Stimulated activated CD4-positive, alpha-beta T cell treated with anti-CD3 and anti-CD28 coated beads, Interleukin-12 subunit alpha, Interleukin-12 subunit beta, amount 100 ng/mL, for 4 hours (primary cell): ENCODE results near the gene ST3GAL5.
"Not testable (repeated sequence)": the region's sequence is repeated elsewhere in the genome, so short reads cannot be mapped to it uniquely, and the experiment has no call there.

Experiments
- DNase-seq: peaks from one replicate; pipeline ENCODE4 v3.0.0-alpha.2; 2020

ST3GAL5 gene

GRCh38 chr2:85892216-85892944, 3.6 kb upstream of the ST3GAL5 start:
- no peak for DNase-seq

- no peak for DNase-seq
Measured at GRCh38 chr2:85890522-85891176, 1.9 kb upstream of the ST3GAL5 start.

GRCh38 chr2:85889627-85890281, 964 bp upstream of the ST3GAL5 start:
- no peak for DNase-seq

GRCh38 chr2:85888020-85888683, 638 bp downstream of the ST3GAL5 start:
- peak; percentile 15 for DNase-seq

GRCh38 chr2:85887566-85888019, 1.2 kb downstream of the ST3GAL5 start:
- DNase-seq: peak; percentile 34

- peak; percentile 54 for DNase-seq
Measured at GRCh38 chr2:85886590-85886989, 2.2 kb downstream of the ST3GAL5 start.

GRCh38 chr2:85886141-85886540, 2.6 kb downstream of the ST3GAL5 start:
- DNase-seq: no peak

GRCh38 chr2:85881781-85882180, 7.0 kb downstream of the ST3GAL5 start:
- DNase-seq: not testable (repeated sequence)

- not testable (repeated sequence) for DNase-seq
Measured at GRCh38 chr2:85880716-85881328, 8.0 kb downstream of the ST3GAL5 start.

GRCh38 chr2:85878719-85879370, 9.9 kb downstream of the ST3GAL5 start:
- DNase-seq: no peak

- no peak for DNase-seq
Measured at GRCh38 chr2:85875350-85876050, 13.3 kb downstream of the ST3GAL5 start.

GRCh38 chr2:85873679-85874078, 15.1 kb downstream of the ST3GAL5 start:
- no peak for DNase-seq

- no peak for DNase-seq
Measured at GRCh38 chr2:85872536-85873161, 16.1 kb downstream of the ST3GAL5 start.

GRCh38 chr2:85871494-85872164, 17.2 kb downstream of the ST3GAL5 start:
- DNase-seq: no peak

GRCh38 chr2:85868822-85869221, 20.0 kb downstream of the ST3GAL5 start:
- DNase-seq: no peak

GRCh38 chr2:85867556-85868292, 21.1 kb downstream of the ST3GAL5 start:
- no peak for DNase-seq

GRCh38 chr2:85867121-85867520, 21.7 kb downstream of the ST3GAL5 start:
- DNase-seq: no peak

GRCh38 chr2:85866165-85866659, 22.6 kb downstream of the ST3GAL5 start:
- no peak for DNase-seq

GRCh38 chr2:85865539-85866164, 23.1 kb downstream of the ST3GAL5 start:
- no peak for DNase-seq
